Heart left ventricle (tissue), 13 donors: ENCODE results near the gene COL26A1.

Source experiments
- CTCF ChIP-seq, 12 donors: fragments of 200-600 bp; sonication (generic) in 4 of 12; IDR thresholded peaks; one replicate each; pipeline versions ENCODE4 v1.5.0 to v1.8.0; 2018 to 2022; ENCODE audit warnings: antibody characterized with exemption in 12 of 12, mild to moderate bottlenecking in 5 of 12
- POLR2A ChIP-seq, 2 donors: fragments of 450-650 bp; IDR thresholded peaks; one replicate each; pipeline ENCODE4 v1.6.1; 2017; ENCODE audit warnings: antibody characterized with exemption in 2 of 2, mild to moderate bottlenecking in 2 of 2, moderate library complexity in 2 of 2
- donor health status: ischemic (EF 13 %, LVEDD 7.1; RV severe dilation, severe dysfunction).
- donor health status: DM: no; HTN: yes; CAD: no.
- donor health status: DM: no; HTN: no; CAD: no.
- donor health status: ischemic (EF 25% LVEDD 6.9; RV normal size, moderate dysfunction).
- donor health status: ischemic (EF 25% LVEDD 5.7; RV mildly dilated, moderate dysfunction).
- donor health status: ischemic (EF 35%, LVEDD 5.7; RV mildly dilated, moderate dysfunction).
- donor health status: nonischemic (EF 11% LVEDD 7.7; RV severe dilation, severe dysfunction).
- donor health status: DM: yes; HTN: yes; CAD: no.
- donor health status: PGD.
- donor health status: ischemic (EF 29% LVEDD 5.4; RV normal size, mild dysfunction).
- donor health status: nonischemic (EF 23%, LVEDD 6.1; RV moderate dilation, normal function).

GRCh38 chr7:101555269-101555920 is 192.7 kb downstream of the COL26A1 start:
- TF ChIP-seq CTCF (IDR thresholded peaks at IDR 0.05): no peak
- no peak for TF ChIP-seq POLR2A (IDR thresholded peaks at IDR 0.05)
